Thymus (tissue), 11 donors: ENCODE results near the gene NPDC1. TPM values are rescaled to one million over a fixed set of nuclear protein-coding genes. Genes with fewer than 3 reads are reported as not detected.

Experiments used
- DNase-seq, 9 donors: peaks; one replicate each; pipeline ENCODE4 v3.0.0-alpha.2; 2013; ENCODE audit warnings: low spot score in 9 of 9, low read depth in 6 of 9, missing footprints in 1 of 9
- H3K27ac ChIP-seq, 2 donors: one replicate each; pipeline ENCODE4 v1.5.1; 2013; ENCODE audit warnings: control low read depth in 1 of 2, low read depth in 1 of 2, low read length in 1 of 2, mild to moderate bottlenecking in 1 of 2, moderate library complexity in 1 of 2
- H3K27me3 ChIP-seq, 2 donors: one replicate each; pipeline ENCODE4 v1.5.1; 2013; ENCODE audit warnings: low read length in 1 of 2; ENCODE audit not compliant: control insufficient read depth in 2 of 2, insufficient read depth in 1 of 2
- H3K36me3 ChIP-seq, 2 donors: one replicate each; pipeline ENCODE4 v1.5.1; 2013; ENCODE audit warnings: low read length in 1 of 2, mild to moderate bottlenecking in 1 of 2, moderate library complexity in 1 of 2; ENCODE audit not compliant: control insufficient read depth in 2 of 2, insufficient read depth in 2 of 2
- H3K4me1 ChIP-seq, 2 donors: one replicate each; pipeline ENCODE4 v1.5.1; 2013; ENCODE audit warnings: low read length in 2 of 2; ENCODE audit not compliant: control insufficient read depth in 2 of 2, insufficient read depth in 2 of 2
- H3K4me3 ChIP-seq, 2 donors: one replicate each; pipeline ENCODE4 v1.5.1; 2013; ENCODE audit warnings: low read length in 2 of 2, control low read depth in 1 of 2, mild to moderate bottlenecking in 1 of 2
- H3K9me3 ChIP-seq, 2 donors: one replicate each; pipeline ENCODE4 v1.5.1; 2013; ENCODE audit warnings: low read length in 1 of 2, mild to moderate bottlenecking in 1 of 2; ENCODE audit not compliant: control insufficient read depth in 2 of 2, insufficient read depth in 1 of 2
- WGBS: extraction: QIAGEN DNeasy Blood & Tissue Kit; methylation state at CpG from one replicate; pipeline ENCODE4 v1.1.7; 2013; 5-methylcytosine and 5-hydroxymethylcytosine counted together
- polyA plus RNA-seq: library from polyadenylated mRNA; stranded (reverse); fragments of 200-250 nt; gene quantifications from one replicate; pipeline ENCODE4 v1.2.3, GENCODE V29; 2013
- total RNA-seq: library from RNA; stranded (reverse); fragments of 120-200 nt; gene quantifications from one replicate; pipeline ENCODE4 v1.2.4, GENCODE V29; 2013
- donor health status: healthy.

Gene NPDC1
- total and polyA plus RNA-seq, 2 donors, result 4.8 to 71.1 TPM

DNA sequence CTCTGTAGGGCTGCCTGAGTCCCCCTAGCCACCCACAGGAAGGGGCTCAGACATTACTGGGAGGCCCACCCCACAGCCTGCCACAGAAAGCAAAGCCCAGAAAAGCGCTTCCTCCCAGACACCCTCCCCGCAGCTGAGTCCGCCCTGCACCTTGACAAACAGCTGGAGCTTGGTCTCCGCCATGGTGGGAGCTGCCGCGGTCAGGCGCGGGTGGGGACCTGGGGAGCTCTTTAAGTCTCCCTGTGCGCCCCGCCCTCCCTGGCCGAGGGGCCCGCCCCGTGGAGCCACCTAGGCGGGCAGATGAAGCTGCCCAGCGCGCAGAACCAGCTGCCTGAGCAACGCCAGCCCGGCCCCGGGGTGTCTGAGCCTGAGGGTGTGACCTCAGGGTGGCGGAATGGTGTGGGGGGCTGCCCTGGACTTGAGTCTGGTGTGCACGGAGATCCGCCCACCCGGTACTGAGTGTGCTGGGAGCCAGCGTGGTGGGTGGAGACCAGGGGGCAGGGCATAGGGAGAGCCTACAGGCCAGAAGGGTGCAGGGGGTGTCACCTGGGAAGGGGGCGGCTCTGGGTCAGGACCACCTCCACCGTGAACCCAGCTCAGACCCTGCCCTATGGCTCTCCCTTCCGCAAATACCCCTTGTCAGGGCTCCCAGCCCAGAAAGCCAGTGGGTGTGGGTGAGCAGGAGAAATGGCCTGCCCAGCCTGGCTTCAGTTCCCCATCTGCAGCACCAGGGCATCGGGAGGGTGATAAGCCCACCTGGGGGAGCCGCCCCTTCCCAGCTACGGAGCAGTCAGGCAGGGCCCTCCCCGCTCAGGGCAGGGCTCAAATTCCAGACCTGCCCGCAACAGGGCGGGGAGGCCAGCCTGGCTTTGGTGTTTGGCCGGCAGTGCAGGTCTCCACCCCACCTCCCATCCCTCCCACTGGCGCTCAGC lies 49.4 kb downstream of the NPDC1 start, which contains the start of gene CLIC3:
TSS of gene CLIC3 (minus strand) at position 208 of the 932 bp plus-strand sequence. CDS start at position 183, 25 bp downstream.
- peak within 1 kb of the TSS; percentile 53 to 57 for H3K27ac ChIP-seq
- H3K9me3 ChIP-seq, result peaks cover 0 to 19% of the 10 kb centered on the region in 2 donors
- DNase-seq, result peak in 8 of 9 donors; percentile 21 to 86 (median 61)
- H3K4me3 ChIP-seq, result peak within 1 kb of the TSS; percentile 26 to 58
- peaks cover 8 to 16% of the 10 kb centered on the region in 2 donors for H3K36me3 ChIP-seq
- WGBS, result 10% methylated on average over 35 of the region's 35 CpGs
- H3K27me3 ChIP-seq, result peaks cover 17 to 54% of the 10 kb centered on the region in 2 donors
- H3K4me1 ChIP-seq, result peaks cover 25 to 58% of the 10 kb centered on the region in 2 donors

DNA sequence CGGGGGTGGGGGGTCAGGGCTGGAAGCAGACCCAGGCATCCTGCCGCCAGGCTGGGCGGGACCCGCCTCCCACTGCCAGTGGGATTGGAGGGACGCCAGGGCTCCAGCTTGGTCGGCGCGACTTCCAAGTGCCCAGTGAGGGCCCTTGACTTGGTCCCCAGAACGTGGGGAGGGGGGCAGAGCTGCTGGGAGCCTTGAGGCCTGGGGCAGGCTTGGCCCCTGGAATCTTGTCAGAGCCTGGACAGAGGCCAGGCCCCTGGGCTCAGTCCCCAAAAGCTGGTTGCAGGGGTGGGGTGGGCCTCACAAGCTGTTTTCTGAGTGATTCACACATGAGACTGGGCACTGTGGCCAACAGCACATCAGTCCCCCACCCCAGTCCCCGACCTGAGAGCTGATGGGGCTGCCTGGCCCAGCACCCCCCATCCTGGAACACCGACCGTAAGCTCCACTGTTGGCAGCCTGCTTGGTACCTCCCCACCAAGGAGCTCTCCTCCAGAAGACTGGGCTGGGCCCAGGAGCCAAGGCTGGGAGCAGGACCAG lies 50.1 kb downstream of the NPDC1 start:
- Histone ChIP-seq H3K27ac (peak overlapping the region; percentile 53 to 57), H3K4me1 (peaks cover 25 to 58% of the 10 kb centered on the region in 2 donors), H3K27me3 (peaks cover 19 to 61% of the 10 kb centered on the region in 2 donors), H3K9me3 (peaks cover 0 to 22% of the 10 kb centered on the region in 2 donors), H3K4me3 (peak overlapping the region; percentile 26 to 58), H3K36me3 (peaks cover 8 to 16% of the 10 kb centered on the region in 2 donors)
- 66% methylated on average over 12 of the region's 12 CpGs for WGBS
- no peak for DNase-seq

DNA sequence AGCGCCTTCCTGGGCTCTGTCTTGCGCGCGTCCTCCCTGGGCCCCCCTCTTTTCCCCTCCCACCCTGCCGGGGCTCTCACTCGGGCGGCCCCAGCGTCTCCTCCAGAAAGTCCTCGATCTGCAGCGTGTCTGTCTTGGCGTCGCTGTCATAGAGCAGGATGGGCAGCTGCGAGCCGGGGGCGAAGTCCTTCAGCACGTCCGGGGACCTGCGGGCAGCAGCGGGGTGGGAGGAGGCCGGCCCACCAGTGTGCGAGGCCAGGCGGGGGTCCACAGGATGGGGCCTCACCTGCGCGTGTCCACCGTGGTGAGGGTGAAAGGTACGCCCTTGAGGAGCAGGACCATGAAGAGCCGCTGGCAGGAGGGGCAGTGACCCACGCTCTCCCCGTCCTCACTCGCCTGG lies 50.6 kb downstream of the NPDC1 start:
- WGBS, result 70% methylated on average over 30 of the region's 30 CpGs
- DNase-seq, result no peak
- Histone ChIP-seq H3K36me3 (peaks cover 8 to 16% of the 10 kb centered on the region in 2 donors), H3K4me1 (peaks cover 25 to 58% of the 10 kb centered on the region in 2 donors), H3K27me3 (peaks cover 23 to 66% of the 10 kb centered on the region in 2 donors), H3K4me3 (peak overlapping the region; percentile 1 to 58), H3K27ac (peak overlapping the region in 1 of 2 donors; percentile 27), H3K9me3 (peaks cover 2 to 27% of the 10 kb centered on the region in 2 donors)

DNA sequence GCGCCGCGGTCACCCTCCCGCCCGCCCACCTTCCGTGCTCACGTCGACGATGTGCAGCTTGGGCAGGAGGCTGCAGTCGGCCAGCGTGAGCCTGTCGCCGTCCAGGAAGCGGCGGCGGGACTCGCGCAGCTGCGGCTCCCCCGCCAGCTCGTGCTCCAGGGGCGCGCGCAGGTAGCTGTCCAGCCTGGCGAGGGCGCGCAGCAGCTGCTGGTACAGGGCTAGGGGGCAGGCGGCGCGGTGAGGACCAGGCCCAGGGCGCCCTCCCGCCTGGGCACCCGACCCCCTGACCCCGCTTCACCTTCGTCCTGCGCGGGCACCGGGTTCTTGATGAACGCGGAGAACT lies 51.1 kb downstream of the NPDC1 start:
- no peak for DNase-seq

DNA sequence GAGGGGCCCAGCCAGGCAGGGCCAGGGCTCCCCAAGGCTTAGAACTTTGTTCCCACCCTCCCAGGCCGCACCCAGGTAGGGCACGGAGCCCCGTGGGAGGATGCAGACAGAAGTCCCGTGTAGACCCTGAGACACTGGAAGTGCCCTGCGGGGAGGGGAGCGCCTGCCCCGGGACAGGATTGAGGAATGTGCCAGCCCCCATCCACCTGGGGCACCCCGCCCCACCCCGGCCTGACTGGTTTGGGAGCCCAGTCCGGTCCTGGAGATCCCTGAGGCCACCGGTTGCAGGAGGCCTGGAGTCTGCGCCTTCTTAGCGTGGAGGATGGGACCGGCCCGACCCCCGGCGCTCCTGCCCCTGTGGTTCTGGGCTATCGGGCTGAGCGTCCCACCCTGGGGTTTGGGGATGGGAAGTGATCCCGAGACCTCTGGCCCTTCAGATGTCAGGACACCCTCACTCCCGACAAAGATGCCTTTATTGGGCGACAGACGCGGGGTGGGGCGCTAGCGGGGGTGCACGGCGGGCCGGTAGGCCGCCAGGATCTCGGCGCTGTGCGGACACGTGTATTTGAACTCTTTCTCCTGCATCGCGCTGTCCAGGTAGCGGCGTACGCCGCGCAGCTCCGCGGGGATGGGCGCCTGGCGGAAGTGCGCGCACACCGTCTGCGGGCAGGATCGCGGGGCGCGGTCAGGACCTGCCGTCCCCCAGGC lies 51.6 kb downstream of the NPDC1 start:
- WGBS, result 89% methylated on average over 54 of the region's 54 CpGs
- H3K4me3 ChIP-seq, result peak overlapping the region in 1 of 2 donors; percentile 92

More for the DNA sequence above, 51.1 kb downstream of the NPDC1 start:
- H3K9me3 ChIP-seq, result peaks cover 2 to 27% of the 10 kb centered on the region in 2 donors
- H3K4me1 ChIP-seq, result peaks cover 25 to 58% of the 10 kb centered on the region in 2 donors
- H3K4me3 ChIP-seq, result peak overlapping the region; percentile 1 to 58
- peaks cover 24 to 71% of the 10 kb centered on the region in 2 donors for H3K27me3 ChIP-seq
- peaks cover 8 to 16% of the 10 kb centered on the region in 2 donors for H3K36me3 ChIP-seq
- no peak overlapping the region for H3K27ac ChIP-seq
- WGBS, result 73% methylated on average over 40 of the region's 40 CpGs

DNA sequence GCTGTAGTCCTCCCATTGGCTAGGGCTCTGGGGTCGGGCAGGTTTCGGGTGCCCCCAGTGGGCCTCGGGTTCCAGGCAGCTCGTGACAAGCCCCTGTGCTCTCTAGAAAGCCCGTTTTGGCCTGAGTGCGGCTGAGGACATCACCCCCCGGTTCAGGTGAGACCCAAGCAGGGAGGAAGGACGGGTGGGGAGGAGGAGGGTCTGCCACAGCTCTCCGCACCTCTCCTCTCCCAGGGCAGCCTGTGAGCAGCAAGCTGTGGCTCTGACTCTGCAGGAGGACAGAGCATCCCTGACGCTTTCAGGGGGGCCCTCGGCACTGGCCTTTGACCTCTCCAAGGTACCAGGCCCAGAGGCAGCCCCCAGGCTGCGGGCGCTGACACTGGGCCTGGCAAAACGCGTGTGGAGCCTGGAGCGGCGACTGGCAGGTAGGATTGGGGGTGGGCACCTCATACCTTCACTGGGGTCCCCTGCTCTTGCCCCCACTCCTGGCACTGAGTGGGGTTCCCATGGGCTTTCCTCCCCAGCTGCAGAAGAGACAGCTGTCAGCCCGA lies 53.1 kb downstream of the NPDC1 start:
- H3K4me3 ChIP-seq, result peak overlapping the region; percentile 84 to 92
- WGBS, result 54% methylated on average over 18 of the region's 18 CpGs
- peaks cover 8 to 16% of the 10 kb centered on the region in 2 donors for H3K36me3 ChIP-seq
- H3K27ac ChIP-seq, result peak overlapping the region; percentile 68 to 89
- peaks cover 25 to 50% of the 10 kb centered on the region in 2 donors for H3K4me1 ChIP-seq
- H3K27me3 ChIP-seq, result peaks cover 22 to 75% of the 10 kb centered on the region in 2 donors
- no peak for DNase-seq
- H3K9me3 ChIP-seq, result peaks cover 2 to 24% of the 10 kb centered on the region in 2 donors

More for the DNA sequence above, 51.6 kb downstream of the NPDC1 start:
- Histone ChIP-seq H3K27ac (no peak overlapping the region), H3K36me3 (peaks cover 8 to 16% of the 10 kb centered on the region in 2 donors), H3K27me3 (peaks cover 24 to 74% of the 10 kb centered on the region in 2 donors), H3K9me3 (peaks cover 2 to 27% of the 10 kb centered on the region in 2 donors), H3K4me1 (peaks cover 25 to 57% of the 10 kb centered on the region in 2 donors)
- DNase-seq, result no peak

DNA sequence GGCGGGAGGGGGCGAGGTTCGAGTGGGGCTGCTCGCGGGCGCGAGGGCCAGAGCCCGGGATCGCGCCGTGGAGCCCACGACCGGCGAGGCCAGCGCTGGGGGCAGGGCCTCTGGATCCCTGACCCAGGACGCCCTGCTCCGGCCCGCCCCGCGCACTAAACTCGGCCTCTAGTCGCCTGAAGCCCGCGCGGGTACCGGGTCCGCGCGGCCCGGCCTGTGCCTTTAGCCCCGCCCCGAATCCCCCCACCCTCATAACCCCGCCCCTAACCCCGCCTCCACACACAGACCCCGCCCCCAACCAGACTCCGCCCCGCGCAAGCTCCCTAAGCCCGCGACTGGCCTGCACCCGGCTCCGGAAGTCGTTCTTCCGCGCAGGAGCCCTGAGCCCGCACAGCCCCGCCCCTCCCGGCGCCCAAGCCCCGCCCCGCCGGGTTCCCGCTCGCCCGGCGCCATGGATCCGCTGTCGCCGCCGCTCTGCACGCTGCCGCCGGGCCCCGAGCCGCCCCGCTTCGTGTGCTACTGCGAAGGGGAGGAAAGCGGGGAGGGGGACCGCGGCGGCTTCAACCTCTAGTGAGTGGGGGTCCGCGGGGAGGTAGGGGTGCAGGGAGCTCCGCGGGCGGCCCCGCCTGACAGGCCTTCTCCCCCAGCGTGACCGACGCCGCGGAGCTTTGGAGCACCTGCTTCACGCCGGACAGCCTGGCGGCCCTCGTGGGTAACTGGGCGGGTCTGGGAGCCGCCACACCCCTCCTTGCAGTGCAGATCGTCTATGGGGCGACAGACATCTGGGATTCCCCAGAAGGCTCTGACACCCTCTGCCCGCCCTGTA lies 53.8 kb downstream of the NPDC1 start, which contains the start of gene PAXX:
TSS of gene PAXX (plus strand) at position 430 of the 826 bp plus-strand sequence. CDS start at position 452, 22 bp downstream.
- Histone ChIP-seq H3K36me3 (peaks cover 8 to 16% of the 10 kb centered on the region in 2 donors), H3K27ac (peak within 1 kb of the TSS; percentile 68 to 89), H3K27me3 (peaks cover 19 to 75% of the 10 kb centered on the region in 2 donors), H3K9me3 (peaks cover 2 to 19% of the 10 kb centered on the region in 2 donors), H3K4me3 (peak within 1 kb of the TSS; percentile 84 to 92), H3K4me1 (peaks cover 20 to 43% of the 10 kb centered on the region in 2 donors)
- DNase-seq, result peak; percentile 45 to 93 (median 81)
- 1% methylated on average over 92 of the region's 92 CpGs for WGBS
